Measurements from ENCODE around the gene XPO4. TPM values are rescaled to one million over a fixed set of nuclear protein-coding genes. Genes with fewer than 3 reads are reported as not detected.

Gene XPO4
- total and polyA plus RNA-seq, 4 donors: 2.5 to 12.5 (median 7.5) TPM

- peaks cover 0 to 19% (median 9%) of the 10 kb centered on the region in 4 donors for H3K36me3 ChIP-seq (ENCODE audit: control insufficient read depth in 4 of 4, insufficient read depth in 3 of 4, low read depth in 1 of 4, low read length in 3 of 4)
- H3K4me1 ChIP-seq (ENCODE audit: control insufficient read depth in 4 of 4, insufficient read depth in 4 of 4, low read length in 3 of 4): peaks cover 0 to 6% (median 0%) of the 10 kb centered on the region in 4 donors
- no peak overlapping the region for H3K9ac ChIP-seq (ENCODE audit: low read depth in 1 of 2, low read length in 2 of 2)
- TF ChIP-seq TAF1 (conservative IDR thresholded peaks at IDR 0.05) (no peak), JUND (IDR thresholded peaks at IDR 0.05) (no peak), EGR1 (IDR thresholded peaks at IDR 0.05; ENCODE audit: low read depth in 2 of 2) (no peak), HNF4G (IDR thresholded peaks at IDR 0.05) (no peak), ZBTB33 (IDR thresholded peaks at IDR 0.05) (no peak), FOXA2 (IDR thresholded peaks at IDR 0.05) (no peak), NR2F2 (IDR thresholded peaks at IDR 0.05) (no peak), RAD21 (IDR thresholded peaks at IDR 0.05) (no peak), SP1 (IDR thresholded peaks at IDR 0.05) (no peak), REST (IDR thresholded peaks at IDR 0.05) (no peak), MAX (IDR thresholded peaks at IDR 0.05) (no peak), ATF3 (IDR thresholded peaks at IDR 0.05) (no peak), CTCF (IDR thresholded peaks at IDR 0.05; ENCODE audit: low read depth, low read length, missing input control) (no peak), GABPA (IDR thresholded peaks at IDR 0.05 in 1 of 2, conservative IDR thresholded peaks at IDR 0.05 in 1 of 2) (no peak), YY1 (IDR thresholded peaks at IDR 0.05) (no peak), FOXA1 (IDR thresholded peaks at IDR 0.05) (no peak), HNF4A (conservative IDR thresholded peaks at IDR 0.05) (no peak), RXRA (IDR thresholded peaks at IDR 0.05) (no peak)
- WGBS: 78% methylated on average over 5 of the region's 5 CpGs
- H3K9me3 ChIP-seq (ENCODE audit: control insufficient read depth in 4 of 4, low read length in 3 of 4): no peaks in the 10 kb centered on the region
- H3K27me3 ChIP-seq (ENCODE audit: control insufficient read depth in 4 of 4, insufficient read depth in 4 of 4, low read length in 3 of 4): no peaks in the 10 kb centered on the region
- no peak for DNase-seq (ENCODE audit: low spot score)
- no peak overlapping the region for H3K4me3 ChIP-seq (ENCODE audit: low read depth in 1 of 3, low read length in 3 of 3)
- H3K27ac ChIP-seq (ENCODE audit: low read depth in 1 of 2, low read length in 2 of 2): no peak overlapping the region
These were observed 115.4 kb downstream of the XPO4 start for GRCh38 chr13:20787180-20787579.
